ENCODE data around the gene PLEKHA4. TPM values are rescaled to one million over a fixed set of nuclear protein-coding genes. Genes with fewer than 3 reads are reported as not detected.

The PLEKHA4 gene
- total RNA-seq: 12.0 and 15.5 TPM in 2 replicates

GRCh38 chr19:48868114-48868886 is at the start of gene PLEKHA4:
PLEKHA4 (minus strand) TSS chr19:48868617; CDS start chr19:48867620, 997 bp downstream.

GRCh38 chr19:48899781-48900476 is 31.5 kb upstream of the PLEKHA4 start, which contains the start of gene NUCB1:
NUCB1 (plus strand) TSS chr19:48900312; CDS start chr19:48900797, 485 bp downstream.

GRCh38 chr19:48872182-48872883 is 3.9 kb upstream of the PLEKHA4 start, which contains the start of gene PPP1R15A:
PPP1R15A (plus strand) TSS chr19:48872421; CDS start chr19:48873234, 813 bp downstream.

GRCh38 chr19:48836089-48837017 is 32.1 kb downstream of the PLEKHA4 start, which contains the start of gene HSD17B14:
HSD17B14 (minus strand) TSS chr19:48836491; CDS start chr19:48836411, 80 bp downstream.

Other genes with a start within 250 kb of the PLEKHA4 start
- gene RPL18, start 249.4 kb downstream of the PLEKHA4 start, total RNA-seq: 1,690 and 1,891 TPM in 2 replicates
- gene SPHK2, start 249.1 kb downstream of the PLEKHA4 start, total RNA-seq: 7.4 and 8.4 TPM in 2 replicates
- gene DBP, start 231.2 kb downstream of the PLEKHA4 start, total RNA-seq: 3.9 and 7.6 TPM in 2 replicates
- gene CA11, start 222.4 kb downstream of the PLEKHA4 start, total RNA-seq: 0.77 and 2.1 TPM in 2 replicates
- gene NTN5, start 195.6 kb downstream of the PLEKHA4 start, total RNA-seq: not detected in 2 replicates
- gene FUT2, start 172.6 kb downstream of the PLEKHA4 start, total RNA-seq: 0.11 TPM in 1 of 2 replicates, not detected in the other
- gene MAMSTR, start 148.9 kb downstream of the PLEKHA4 start, total RNA-seq: 1.1 and 1.2 TPM in 2 replicates
- gene RASIP1, start 128.0 kb downstream of the PLEKHA4 start, total RNA-seq: 0.44 and 0.87 TPM in 2 replicates
- gene IZUMO1, start 121.7 kb downstream of the PLEKHA4 start, total RNA-seq: not detected in 2 replicates
- gene FUT1, start 116.0 kb downstream of the PLEKHA4 start, total RNA-seq: 0.33 and 1.1 TPM in 2 replicates
- gene FGF21, start 113.1 kb downstream of the PLEKHA4 start, total RNA-seq: not detected in 2 replicates
- 27.8 and 36.2 TPM in 2 replicates for gene BCAT2, start 57.6 kb downstream of the PLEKHA4 start, total RNA-seq
- gene HSD17B14, start 32.1 kb downstream of the PLEKHA4 start, total RNA-seq: 6.0 and 16.1 TPM in 2 replicates
- gene PPP1R15A, start 3.8 kb upstream of the PLEKHA4 start, total RNA-seq: 124 and 144 TPM in 2 replicates
- gene TULP2, start 30.1 kb upstream of the PLEKHA4 start, total RNA-seq: 0.37 TPM in 1 of 2 replicates, not detected in the other
- 69.9 and 197 TPM in 2 replicates for gene NUCB1, start 31.7 kb upstream of the PLEKHA4 start, total RNA-seq
- gene DHDH, start 65.1 kb upstream of the PLEKHA4 start, total RNA-seq: not detected in 2 replicates
- 64.2 and 70.1 TPM in 2 replicates for gene BAX, start 86.3 kb upstream of the PLEKHA4 start, total RNA-seq
- gene FTL, start 96.7 kb upstream of the PLEKHA4 start, total RNA-seq: 901 and 3,848 TPM in 2 replicates
- 23.4 and 31.5 TPM in 2 replicates for gene GYS1, start 124.7 kb upstream of the PLEKHA4 start, total RNA-seq
- gene RUVBL2, start 125.3 kb upstream of the PLEKHA4 start, total RNA-seq: 213 and 418 TPM in 2 replicates
- gene LHB, start 148.5 kb upstream of the PLEKHA4 start, total RNA-seq: not detected in 2 replicates
- not detected in 2 replicates for gene CGB3, start 155.7 kb upstream of the PLEKHA4 start, total RNA-seq
- not detected in 2 replicates for gene CGB2, start 163.3 kb upstream of the PLEKHA4 start, total RNA-seq
- not detected in 2 replicates for gene CGB1, start 168.3 kb upstream of the PLEKHA4 start, total RNA-seq
- gene CGB5, start 175.2 kb upstream of the PLEKHA4 start, total RNA-seq: not detected in 2 replicates
- gene CGB8, start 180.5 kb upstream of the PLEKHA4 start, total RNA-seq: not detected in 2 replicates
- gene CGB7, start 189.1 kb upstream of the PLEKHA4 start, total RNA-seq: 0.22 and 0.37 TPM in 2 replicates
- not detected in 2 replicates for gene NTF4, start 196.2 kb upstream of the PLEKHA4 start, total RNA-seq
- not detected in 2 replicates for gene KCNA7, start 204.1 kb upstream of the PLEKHA4 start, total RNA-seq
- 101 and 166 TPM in 2 replicates for gene SNRNP70, start 216.8 kb upstream of the PLEKHA4 start, total RNA-seq
- 4.8 and 13.1 TPM in 2 replicates for gene LIN7B, start 245.8 kb upstream of the PLEKHA4 start, total RNA-seq